ENCODE measurements around the gene MOK.

The MOK gene

DNA sequence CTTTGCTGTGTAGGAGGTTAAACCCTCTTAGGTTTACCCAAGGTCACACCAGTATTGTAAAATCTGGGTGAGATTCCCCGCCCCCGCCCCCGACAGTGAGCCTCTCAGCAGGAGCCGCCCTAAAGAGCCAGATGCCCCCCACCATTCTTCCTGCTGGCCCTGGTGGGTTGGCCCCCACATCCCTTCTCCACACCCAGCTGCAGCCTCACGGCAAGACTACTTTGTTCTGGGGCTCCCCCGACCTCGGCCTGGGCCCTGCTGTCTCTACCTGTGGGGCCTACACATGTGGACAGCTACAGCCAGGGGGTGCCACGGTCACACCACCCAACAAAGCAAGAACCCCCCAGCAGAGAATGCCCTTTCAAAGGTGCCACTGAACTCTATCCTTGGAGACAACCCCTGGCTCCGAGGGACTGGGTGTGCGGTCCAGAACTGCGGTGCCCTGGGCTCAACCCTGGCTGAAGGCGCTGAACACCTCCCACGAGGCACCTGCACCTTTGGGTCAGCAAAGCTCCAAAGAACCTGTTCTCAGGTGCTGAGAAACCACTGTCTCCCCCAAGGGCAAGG is 82.9 kb downstream of the MOK start:
- TF ChIP-seq, protein P1, sequence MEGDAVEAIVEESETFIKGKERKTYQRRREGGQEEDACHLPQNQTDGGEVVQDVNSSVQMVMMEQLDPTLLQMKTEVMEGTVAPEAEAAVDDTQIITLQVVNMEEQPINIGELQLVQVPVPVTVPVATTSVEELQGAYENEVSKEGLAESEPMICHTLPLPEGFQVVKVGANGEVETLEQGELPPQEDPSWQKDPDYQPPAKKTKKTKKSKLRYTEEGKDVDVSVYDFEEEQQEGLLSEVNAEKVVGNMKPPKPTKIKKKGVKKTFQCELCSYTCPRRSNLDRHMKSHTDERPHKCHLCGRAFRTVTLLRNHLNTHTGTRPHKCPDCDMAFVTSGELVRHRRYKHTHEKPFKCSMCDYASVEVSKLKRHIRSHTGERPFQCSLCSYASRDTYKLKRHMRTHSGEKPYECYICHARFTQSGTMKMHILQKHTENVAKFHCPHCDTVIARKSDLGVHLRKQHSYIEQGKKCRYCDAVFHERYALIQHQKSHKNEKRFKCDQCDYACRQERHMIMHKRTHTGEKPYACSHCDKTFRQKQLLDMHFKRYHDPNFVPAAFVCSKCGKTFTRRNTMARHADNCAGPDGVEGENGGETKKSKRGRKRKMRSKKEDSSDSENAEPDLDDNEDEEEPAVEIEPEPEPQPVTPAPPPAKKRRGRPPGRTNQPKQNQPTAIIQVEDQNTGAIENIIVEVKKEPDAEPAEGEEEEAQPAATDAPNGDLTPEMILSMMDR (IDR thresholded peaks at IDR 0.05; ENCODE audit: extremely low read depth, missing control alignments), result no peak
- no peak for DNase-seq (ENCODE audit: low spot score)

DNA sequence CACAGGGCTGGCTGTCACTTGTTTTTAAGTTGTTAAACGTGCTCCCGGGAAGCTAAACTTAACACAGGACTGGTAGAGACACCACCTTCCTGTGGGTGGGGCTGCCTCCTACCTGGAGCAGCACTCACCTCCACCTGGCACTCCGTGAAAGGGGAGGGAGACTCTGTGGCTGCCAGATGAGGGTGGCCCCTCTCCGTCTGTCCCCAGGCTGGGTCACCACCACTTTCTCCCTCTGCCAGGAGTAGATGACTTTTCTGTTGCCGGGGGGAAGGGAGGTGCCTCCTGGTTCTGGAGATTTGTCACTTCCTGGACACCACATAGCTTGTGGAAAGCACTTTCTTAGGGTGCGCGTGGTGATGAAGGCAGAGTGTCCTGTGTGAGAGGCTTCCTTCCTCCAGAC is 83.9 kb downstream of the MOK start:
- no peak for DNase-seq (ENCODE audit: low spot score)
- TF ChIP-seq, protein P1 (IDR thresholded peaks at IDR 0.05; ENCODE audit: extremely low read depth, missing control alignments), result no peak

DNA sequence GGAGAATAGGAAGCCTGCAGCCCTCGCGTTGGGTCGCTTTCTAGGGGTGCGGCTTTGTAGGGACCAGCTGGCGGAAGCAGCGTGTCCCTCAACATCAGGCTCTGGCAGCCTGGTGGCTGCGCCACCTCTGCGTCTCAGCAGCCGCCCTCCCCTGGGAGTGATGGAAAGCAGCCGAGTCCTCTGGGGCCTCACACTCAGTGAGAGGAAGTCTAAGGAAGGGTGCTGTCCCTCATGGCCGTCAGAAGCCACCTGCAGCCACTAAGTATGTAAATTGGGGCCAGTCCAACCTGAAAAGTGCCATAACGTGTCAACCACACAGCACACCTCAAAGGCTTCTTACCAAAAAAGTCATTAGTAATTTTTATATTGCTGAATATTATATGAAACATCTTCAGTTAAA is 84.9 kb downstream of the MOK start:
- TF ChIP-seq, protein P1 (IDR thresholded peaks at IDR 0.05; ENCODE audit: extremely low read depth, missing control alignments), result no peak
- peak; percentile 91 for DNase-seq (ENCODE audit: low spot score)

DNA sequence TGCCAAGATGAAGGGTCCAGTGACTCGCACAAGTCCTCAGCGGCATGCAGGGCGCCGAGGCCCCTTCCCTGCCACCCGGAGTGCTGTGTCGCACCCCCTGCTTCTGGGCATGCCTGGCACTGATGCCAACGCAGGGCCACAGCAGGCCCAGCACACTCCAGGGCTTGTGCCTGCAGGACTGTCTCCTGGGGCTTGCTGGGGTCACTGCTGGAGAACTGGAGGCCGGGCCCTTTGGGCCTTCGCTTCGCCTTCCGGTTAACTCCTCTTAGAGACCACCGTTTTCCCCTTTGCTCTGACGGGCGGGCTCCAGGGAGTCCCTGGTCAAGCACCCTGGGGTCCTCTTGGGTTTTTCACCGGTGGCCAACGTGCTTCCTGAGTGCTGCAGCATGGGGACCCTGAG is 85.6 kb downstream of the MOK start:
- DNase-seq (ENCODE audit: low spot score), result no peak
- TF ChIP-seq, protein P1 (IDR thresholded peaks at IDR 0.05; ENCODE audit: extremely low read depth, missing control alignments), result no peak

DNA sequence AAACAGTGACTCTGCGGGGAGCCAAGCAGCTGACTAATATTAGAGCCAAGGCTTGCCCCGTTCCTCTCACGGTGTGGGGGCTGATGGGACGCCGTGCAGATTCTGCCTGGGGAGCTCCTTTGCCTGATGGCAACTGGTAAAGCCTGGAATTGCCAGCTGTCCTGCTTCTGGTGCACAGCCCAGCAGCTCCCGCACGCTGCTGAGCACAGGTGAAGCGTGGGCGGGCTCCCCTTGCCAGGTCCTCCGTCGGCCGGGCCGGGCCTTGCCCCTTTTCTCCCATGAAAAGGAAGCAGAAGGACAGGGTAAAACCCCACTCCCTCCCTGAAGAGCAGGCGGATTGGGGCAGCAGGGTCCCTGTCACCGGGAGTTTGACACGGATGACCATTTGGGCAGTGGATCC is 86.3 kb downstream of the MOK start:
- no peak for DNase-seq (ENCODE audit: low spot score)
- TF ChIP-seq, protein P1 (IDR thresholded peaks at IDR 0.05; ENCODE audit: extremely low read depth, missing control alignments), result no peak

DNA sequence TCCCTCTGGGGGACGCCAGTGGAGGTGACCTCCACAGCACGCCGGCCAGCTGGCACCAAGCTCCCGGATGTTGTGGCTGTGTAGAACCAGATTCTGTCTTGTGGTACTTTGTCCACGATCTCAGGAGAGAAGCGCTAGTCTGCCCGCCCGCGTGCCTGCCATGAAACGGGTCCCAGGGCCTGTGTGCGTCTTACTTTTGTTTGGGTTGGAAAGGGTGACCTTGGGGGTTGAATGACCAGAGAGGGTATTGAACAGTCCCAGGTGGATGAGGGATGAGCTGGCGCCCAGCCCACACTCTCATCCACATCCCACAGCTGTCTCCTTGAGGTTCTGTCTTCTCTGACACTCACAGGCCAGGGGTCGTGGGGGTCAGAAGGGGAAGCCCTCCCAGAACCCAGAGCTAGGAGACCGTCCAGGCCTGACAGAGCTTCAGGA is 87.0 kb downstream of the MOK start:
- no peak for DNase-seq (ENCODE audit: low spot score)
- TF ChIP-seq, protein P1 (IDR thresholded peaks at IDR 0.05; ENCODE audit: extremely low read depth, missing control alignments), result no peak

DNA sequence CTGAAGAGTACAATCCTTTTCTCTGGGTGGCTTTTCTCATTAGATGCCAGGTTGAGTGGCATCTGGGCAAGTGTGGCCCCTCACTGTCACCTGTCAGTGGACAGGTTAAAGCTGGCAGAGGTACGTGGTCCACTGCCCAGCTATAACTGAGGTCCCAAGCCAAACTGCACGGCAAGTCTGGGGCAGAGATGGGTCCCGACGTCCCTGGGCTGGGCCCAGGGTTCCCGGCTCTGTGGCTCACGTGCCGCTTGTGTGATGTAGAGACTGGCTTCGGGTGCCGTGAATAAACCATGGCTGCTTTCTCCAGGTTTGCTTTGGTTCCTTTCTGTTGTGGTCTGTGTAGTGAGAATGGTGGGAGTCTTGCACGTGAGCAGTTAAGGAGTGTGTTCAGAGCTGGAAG is 87.6 kb downstream of the MOK start:
- TF ChIP-seq, protein P1 (IDR thresholded peaks at IDR 0.05; ENCODE audit: extremely low read depth, missing control alignments), result no peak
- DNase-seq (ENCODE audit: low spot score), result no peak
